Parathyroid adenoma (tissue), 2 donors: ENCODE data around the gene DMD.

Experiments used
- H2AFZ ChIP-seq: fragments of 300-600 bp; sonication (generic); one replicate; pipeline ENCODE4 v1.7.0; 2017; ENCODE audit warnings: antibody characterized with exemption, mild to moderate bottlenecking
- H3K27ac ChIP-seq: fragments of 300-600 bp; sonication (generic); one replicate; pipeline ENCODE4 v1.7.0; 2017
- H3K27me3 ChIP-seq: fragments of 300-600 bp; sonication (generic); one replicate; pipeline ENCODE4 v1.7.0; 2017; ENCODE audit warnings: low read length; ENCODE audit not compliant: control insufficient read depth, insufficient read depth
- H3K36me3 ChIP-seq: fragments of 300-600 bp; sonication (generic); one replicate; pipeline ENCODE4 v1.7.0; 2017; ENCODE audit warnings: low read length; ENCODE audit not compliant: control insufficient read depth, insufficient read depth
- H3K4me1 ChIP-seq: fragments of 300-600 bp; sonication (generic); one replicate; pipeline ENCODE4 v1.7.0; 2017; ENCODE audit warnings: control low read depth
- H3K4me2 ChIP-seq: fragments of 300-600 bp; sonication (generic); one replicate; pipeline ENCODE4 v1.7.0; 2017; ENCODE audit warnings: low read length
- H3K4me3 ChIP-seq: fragments of 300-600 bp; sonication (generic); one replicate; pipeline ENCODE4 v1.7.0; 2017; ENCODE audit warnings: low read depth, low read length
- H3K79me2 ChIP-seq: fragments of 300-600 bp; sonication (generic); one replicate; pipeline ENCODE4 v1.7.0; 2017; ENCODE audit warnings: control low read depth
- H3K9ac ChIP-seq: fragments of 300-600 bp; sonication (generic); one replicate; pipeline ENCODE4 v1.7.0; 2017; ENCODE audit warnings: mild to moderate bottlenecking
- H3K9me3 ChIP-seq: fragments of 300-600 bp; sonication (generic); one replicate; pipeline ENCODE4 v1.7.0; 2017; ENCODE audit warnings: low read length; ENCODE audit not compliant: control insufficient read depth
- TF ChIP-seq, protein P1 (sequence below): fragments of 300-600 bp; sonication (generic); IDR thresholded peaks from one replicate; pipeline ENCODE4 v1.7.0; 2017; ENCODE audit warnings: antibody characterized with exemption, mild to moderate bottlenecking
- donor health status: primary hyperparathyroidism.

The DMD gene

GRCh38 chrX:32599156-32599555, 612.2 kb downstream of the DMD start:
- no peak overlapping the region for H3K27ac ChIP-seq
- no peak overlapping the region for H3K9ac ChIP-seq
- H3K4me3 ChIP-seq: no peak overlapping the region
- H2AFZ ChIP-seq: no peak overlapping the region
- no peaks in the 10 kb centered on the region for H3K4me1 ChIP-seq
- H3K79me2 ChIP-seq: no peaks in the 10 kb centered on the region
- no peaks in the 10 kb centered on the region for H3K9me3 ChIP-seq
- no peaks in the 10 kb centered on the region for H3K36me3 ChIP-seq
- no peak overlapping the region for H3K4me2 ChIP-seq
- H3K27me3 ChIP-seq: no peaks in the 10 kb centered on the region
- TF ChIP-seq, protein P1, sequence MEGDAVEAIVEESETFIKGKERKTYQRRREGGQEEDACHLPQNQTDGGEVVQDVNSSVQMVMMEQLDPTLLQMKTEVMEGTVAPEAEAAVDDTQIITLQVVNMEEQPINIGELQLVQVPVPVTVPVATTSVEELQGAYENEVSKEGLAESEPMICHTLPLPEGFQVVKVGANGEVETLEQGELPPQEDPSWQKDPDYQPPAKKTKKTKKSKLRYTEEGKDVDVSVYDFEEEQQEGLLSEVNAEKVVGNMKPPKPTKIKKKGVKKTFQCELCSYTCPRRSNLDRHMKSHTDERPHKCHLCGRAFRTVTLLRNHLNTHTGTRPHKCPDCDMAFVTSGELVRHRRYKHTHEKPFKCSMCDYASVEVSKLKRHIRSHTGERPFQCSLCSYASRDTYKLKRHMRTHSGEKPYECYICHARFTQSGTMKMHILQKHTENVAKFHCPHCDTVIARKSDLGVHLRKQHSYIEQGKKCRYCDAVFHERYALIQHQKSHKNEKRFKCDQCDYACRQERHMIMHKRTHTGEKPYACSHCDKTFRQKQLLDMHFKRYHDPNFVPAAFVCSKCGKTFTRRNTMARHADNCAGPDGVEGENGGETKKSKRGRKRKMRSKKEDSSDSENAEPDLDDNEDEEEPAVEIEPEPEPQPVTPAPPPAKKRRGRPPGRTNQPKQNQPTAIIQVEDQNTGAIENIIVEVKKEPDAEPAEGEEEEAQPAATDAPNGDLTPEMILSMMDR: no peak

DNA sequence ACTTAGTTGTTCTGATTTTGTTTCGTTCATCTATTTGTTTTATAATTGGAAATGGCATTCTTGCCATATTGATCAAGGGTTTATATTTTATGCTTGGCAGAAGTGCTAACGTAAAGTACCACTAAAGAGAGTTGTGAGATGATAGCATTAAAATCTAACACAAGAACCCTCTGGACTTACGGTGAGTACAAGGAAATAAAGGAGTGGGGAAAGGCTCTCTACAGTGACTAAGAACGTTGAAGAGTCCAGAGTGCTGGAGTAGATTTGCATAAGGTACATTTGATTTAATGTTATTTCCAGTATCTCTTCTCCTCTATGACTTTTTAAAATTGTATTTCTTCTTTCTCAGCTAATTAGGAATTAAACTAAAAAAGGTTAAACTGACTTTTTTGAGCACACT, 612.6 kb downstream of the DMD start:
- H3K4me1 ChIP-seq: no peaks in the 10 kb centered on the region
- H3K27me3 ChIP-seq: no peaks in the 10 kb centered on the region
- no peaks in the 10 kb centered on the region for H3K79me2 ChIP-seq
- no peak overlapping the region for H3K27ac ChIP-seq
- H3K4me2 ChIP-seq: no peak overlapping the region
- no peak overlapping the region for H3K4me3 ChIP-seq
- no peaks in the 10 kb centered on the region for H3K36me3 ChIP-seq
- H3K9me3 ChIP-seq: no peaks in the 10 kb centered on the region
- no peak overlapping the region for H3K9ac ChIP-seq
- no peak overlapping the region for H2AFZ ChIP-seq
- TF ChIP-seq, protein P1: no peak

GRCh38 chrX:32597777-32598176, 613.6 kb downstream of the DMD start:
- Histone ChIP-seq H3K79me2 (no peaks in the 10 kb centered on the region), H3K4me3 (no peak overlapping the region), H3K4me1 (no peaks in the 10 kb centered on the region), H3K36me3 (no peaks in the 10 kb centered on the region), H3K27ac (no peak overlapping the region), H3K4me2 (no peak overlapping the region), H3K27me3 (no peaks in the 10 kb centered on the region), H3K9ac (no peak overlapping the region), H3K9me3 (no peaks in the 10 kb centered on the region), H2AFZ (no peak overlapping the region)
- TF ChIP-seq, protein P1: no peak

GRCh38 chrX:32592786-32593185, 618.6 kb downstream of the DMD start:
- no peaks in the 10 kb centered on the region for H3K79me2 ChIP-seq
- no peak overlapping the region for H3K4me2 ChIP-seq
- H3K27me3 ChIP-seq: no peaks in the 10 kb centered on the region
- H3K4me3 ChIP-seq: no peak overlapping the region
- no peaks in the 10 kb centered on the region for H3K4me1 ChIP-seq
- no peak overlapping the region for H3K27ac ChIP-seq
- no peaks in the 10 kb centered on the region for H3K36me3 ChIP-seq
- TF ChIP-seq, protein P1: no peak
- H2AFZ ChIP-seq: no peak overlapping the region
- H3K9ac ChIP-seq: no peak overlapping the region
- H3K9me3 ChIP-seq: no peaks in the 10 kb centered on the region

GRCh38 chrX:32591589-32591988, 619.8 kb downstream of the DMD start:
- H3K9me3 ChIP-seq: no peaks in the 10 kb centered on the region
- H3K79me2 ChIP-seq: no peaks in the 10 kb centered on the region
- H3K4me3 ChIP-seq: no peak overlapping the region
- no peaks in the 10 kb centered on the region for H3K27me3 ChIP-seq
- no peak overlapping the region for H3K9ac ChIP-seq
- no peak overlapping the region for H3K4me2 ChIP-seq
- H2AFZ ChIP-seq: no peak overlapping the region
- TF ChIP-seq, protein P1: no peak
- H3K4me1 ChIP-seq: no peaks in the 10 kb centered on the region
- H3K36me3 ChIP-seq: no peaks in the 10 kb centered on the region
- no peak overlapping the region for H3K27ac ChIP-seq
